NCI-H526 treated with DMSO at 0.1 percent for 48 hours (cell line): ENCODE results near the gene FMN1.

Experiments used
- DNase-seq: peaks from one replicate; lab custom pipeline; 2025; lab: John Stamatoyannopoulos, UW

The FMN1 gene

GRCh38 chr15:32718227-32718820, 476.2 kb downstream of the FMN1 start:
- peak; percentile 38 for DNase-seq

- no peak for DNase-seq
These were observed 476.9 kb downstream of the FMN1 start, which contains the start of gene GREM1 for GRCh38 chr15:32717426-32718226. Gene GREM1, plus strand, starts transcription at chr15:32718004. Its CDS starts 12,687 bp downstream, at chr15:32730691.

GRCh38 chr15:32716915-32717425, 477.5 kb downstream of the FMN1 start:
- no peak for DNase-seq

GRCh38 chr15:32716216-32716914, 478.1 kb downstream of the FMN1 start:
- DNase-seq, result no peak
